DND-41 (cell line): ENCODE results near the gene DNAJC17.
A peak's percentile ranks its signal among the peaks of the same experiment; 100 is the strongest.

ENCODE experiments used
- ATAC-seq: fragments of 200-7000 bp; cut with Tn5 transposase; 3 replicates; pipeline ENCODE4 v1.9.1; 2021; ENCODE audit warnings: low read depth; ENCODE audit not compliant: insufficient read depth
- DNase-seq: peaks from one replicate; pipeline ENCODE4 v3.0.0-alpha.2; 2020
- H2AFZ ChIP-seq: 2 replicates; pipeline ENCODE4 v1.6.0; 2012; ENCODE audit warnings: low read depth, low read length
- H3K27ac ChIP-seq: 2 replicates; pipeline ENCODE4 v1.5.1; 2012; ENCODE audit warnings: low read length, inconsistent platforms
- H3K27me3 ChIP-seq: fragments of 200-600 bp; sonication (generic); 2 replicates; pipeline ENCODE4 v1.6.0; 2012; ENCODE audit warnings: low read length, mild to moderate bottlenecking, inconsistent platforms; ENCODE audit not compliant: insufficient read depth, poor library complexity
- H3K36me3 ChIP-seq: 2 replicates; pipeline ENCODE4 v1.5.1; 2012; ENCODE audit warnings: low read length, inconsistent platforms; ENCODE audit not compliant: insufficient read depth
- H3K4me1 ChIP-seq: 2 replicates; pipeline ENCODE4 v1.5.1; 2012; ENCODE audit warnings: mild to moderate bottlenecking, low read length; ENCODE audit not compliant: insufficient read depth
- H3K4me2 ChIP-seq: 2 replicates; pipeline ENCODE4 v1.6.0; 2012; ENCODE audit warnings: mild to moderate bottlenecking, moderate library complexity, low read length, inconsistent platforms; ENCODE audit not compliant: insufficient read depth
- H3K4me3 ChIP-seq, 2 experiments: fragments of 200-600 bp in 1 of 2; shearing (Covaris generic) in 1 of 2; 2 replicates each; pipeline ENCODE4 v1.5.1; 2012 to 2016; ENCODE audit warnings: inconsistent platforms in 2 of 2, low read length in 2 of 2, mild to moderate bottlenecking in 2 of 2, low read depth in 1 of 2, moderate library complexity in 1 of 2
- H3K79me2 ChIP-seq: 2 replicates; pipeline ENCODE4 v1.6.0; 2012; ENCODE audit warnings: low read length, inconsistent platforms; ENCODE audit not compliant: insufficient read depth
- H3K9ac ChIP-seq: 2 replicates; pipeline ENCODE4 v1.6.0; 2012; ENCODE audit warnings: low read depth, mild to moderate bottlenecking, inconsistent platforms, low read length, moderate library complexity
- H3K9me3 ChIP-seq: 2 replicates; pipeline ENCODE4 v1.5.1; 2012; ENCODE audit warnings: low read length, moderate library complexity, mild to moderate bottlenecking, inconsistent platforms; ENCODE audit not compliant: insufficient read depth, severe bottlenecking
- H4K20me1 ChIP-seq: 2 replicates; pipeline ENCODE4 v1.6.0; 2012; ENCODE audit warnings: low read length; ENCODE audit not compliant: insufficient read depth
- EZH2 ChIP-seq: IDR thresholded peaks from 3 replicates; pipeline ENCODE4 v1.6.1; 2012; ENCODE audit warnings: borderline replicate concordance, low read depth, mild to moderate bottlenecking, moderate library complexity, low read length, inconsistent platforms; ENCODE audit not compliant: severe bottlenecking
- TF ChIP-seq, protein P1 (sequence below): IDR thresholded peaks from 2 replicates; pipeline ENCODE4 v1.5.1; 2012; ENCODE audit warnings: borderline replicate concordance, low read length, moderate library complexity, mild to moderate bottlenecking; ENCODE audit not compliant: poor library complexity, severe bottlenecking; ENCODE audit errors: extremely low read depth

Gene DNAJC17

DNA sequence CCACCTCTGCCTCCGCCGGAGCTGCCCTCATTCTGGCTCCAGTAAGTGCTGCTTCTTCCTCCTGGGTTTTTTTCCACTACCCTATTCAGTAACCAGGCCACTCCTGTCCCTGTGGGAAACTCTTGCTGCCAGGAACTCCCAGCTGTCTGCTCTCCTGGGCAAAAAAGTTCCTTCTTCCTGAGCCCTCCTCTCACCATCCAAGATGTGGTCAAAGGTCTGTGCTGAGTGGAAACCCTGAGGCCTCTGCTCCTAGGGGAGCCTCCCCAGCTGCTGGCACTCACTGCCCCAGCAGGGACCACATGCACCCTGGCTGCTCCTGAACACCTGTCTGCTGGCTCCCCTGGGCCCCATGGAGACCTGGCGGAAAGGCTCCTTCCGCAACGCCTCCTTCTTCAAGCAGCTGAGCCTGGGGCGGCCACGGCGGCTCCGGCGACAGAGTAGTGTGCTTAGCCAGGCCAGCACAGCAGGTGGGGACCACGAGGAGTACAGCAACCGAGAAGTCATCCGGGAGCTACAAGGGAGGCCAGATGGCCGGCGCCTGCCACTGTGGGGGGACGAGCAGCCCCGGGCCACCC, 37.0 kb downstream of the DNAJC17 start:
- peaks cover 37% of the 10 kb centered on the region for H3K4me1 ChIP-seq
- H3K79me2 ChIP-seq = no peaks in the 10 kb centered on the region
- H3K27me3 ChIP-seq = no peaks in the 10 kb centered on the region
- peak overlapping the region; percentile 55 for H3K4me2 ChIP-seq
- peaks cover 8% of the 10 kb centered on the region for H4K20me1 ChIP-seq
- no peak overlapping the region for H3K4me3 ChIP-seq
- peak overlapping the region; percentile 87 for H3K27ac ChIP-seq
- DNase-seq (peak; percentile 44), ATAC-seq (no peak)
- no peaks in the 10 kb centered on the region for H3K9me3 ChIP-seq
- H2AFZ ChIP-seq = no peak overlapping the region
- H3K9ac ChIP-seq = peak overlapping the region; percentile 49; the same call in 1 of the 2 replicates
- TF ChIP-seq, protein P1, sequence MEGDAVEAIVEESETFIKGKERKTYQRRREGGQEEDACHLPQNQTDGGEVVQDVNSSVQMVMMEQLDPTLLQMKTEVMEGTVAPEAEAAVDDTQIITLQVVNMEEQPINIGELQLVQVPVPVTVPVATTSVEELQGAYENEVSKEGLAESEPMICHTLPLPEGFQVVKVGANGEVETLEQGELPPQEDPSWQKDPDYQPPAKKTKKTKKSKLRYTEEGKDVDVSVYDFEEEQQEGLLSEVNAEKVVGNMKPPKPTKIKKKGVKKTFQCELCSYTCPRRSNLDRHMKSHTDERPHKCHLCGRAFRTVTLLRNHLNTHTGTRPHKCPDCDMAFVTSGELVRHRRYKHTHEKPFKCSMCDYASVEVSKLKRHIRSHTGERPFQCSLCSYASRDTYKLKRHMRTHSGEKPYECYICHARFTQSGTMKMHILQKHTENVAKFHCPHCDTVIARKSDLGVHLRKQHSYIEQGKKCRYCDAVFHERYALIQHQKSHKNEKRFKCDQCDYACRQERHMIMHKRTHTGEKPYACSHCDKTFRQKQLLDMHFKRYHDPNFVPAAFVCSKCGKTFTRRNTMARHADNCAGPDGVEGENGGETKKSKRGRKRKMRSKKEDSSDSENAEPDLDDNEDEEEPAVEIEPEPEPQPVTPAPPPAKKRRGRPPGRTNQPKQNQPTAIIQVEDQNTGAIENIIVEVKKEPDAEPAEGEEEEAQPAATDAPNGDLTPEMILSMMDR = no peak
- TF ChIP-seq EZH2 = no peak
- peaks cover 55% of the 10 kb centered on the region for H3K36me3 ChIP-seq

DNA sequence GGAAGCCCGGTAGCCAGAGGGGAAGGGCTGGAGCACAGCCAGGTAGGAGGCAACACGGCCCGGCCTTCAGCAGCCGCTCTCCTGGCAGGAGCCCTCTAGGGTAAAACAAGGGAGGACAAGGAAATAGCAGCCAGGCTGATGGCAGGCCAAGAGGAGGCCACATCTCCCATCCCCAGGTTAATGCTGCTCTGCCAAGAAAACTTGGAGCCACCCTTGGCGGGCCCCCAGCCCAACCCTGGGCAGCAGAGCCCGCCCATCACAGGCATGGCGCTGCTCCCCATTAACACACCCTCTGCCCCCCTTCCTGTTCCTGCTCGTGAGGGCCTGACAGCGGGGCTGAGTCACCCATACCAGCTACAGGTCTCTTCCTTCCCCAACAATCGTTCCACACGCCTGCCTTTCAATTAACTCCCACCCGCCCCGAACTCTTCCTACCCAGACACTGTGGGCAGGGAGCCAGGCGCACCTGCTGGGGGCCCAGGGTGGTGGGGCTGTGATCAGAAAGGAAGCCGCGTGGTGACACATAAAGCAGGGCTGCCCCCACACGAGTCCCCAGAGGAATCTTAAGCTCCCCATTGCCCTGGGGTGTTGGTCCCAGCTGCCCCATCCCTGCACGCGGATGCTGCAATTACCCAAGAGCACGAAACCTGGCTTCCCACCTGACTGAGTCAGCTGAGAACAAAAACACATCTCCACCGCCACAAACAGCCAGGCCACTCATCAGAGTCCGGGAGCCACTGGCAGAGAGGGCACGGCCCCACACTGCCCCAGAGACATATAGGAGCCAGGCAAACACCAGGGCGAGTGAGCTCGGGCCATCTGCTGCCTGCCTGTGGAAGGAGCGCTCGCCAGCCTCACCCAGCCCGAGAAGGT, 37.8 kb downstream of the DNAJC17 start, which contains the start of gene C15orf62:
TSS of gene C15orf62 (plus strand) at position 707 of the 873 bp plus-strand sequence. CDS start 516 bp downstream, outside the sequence.
- Histone ChIP-seq H4K20me1 (peaks cover 8% of the 10 kb centered on the region), H3K27ac (peak within 1 kb of the TSS; percentile 87), H3K4me2 (peak within 1 kb of the TSS; percentile 55), H3K36me3 (peaks cover 48% of the 10 kb centered on the region), H3K9me3 (no peaks in the 10 kb centered on the region), H3K27me3 (no peaks in the 10 kb centered on the region), H3K4me3 (peak within 1 kb of the TSS in 1 of 2 experiments; percentile 45; a peak in 2 of 4 replicates), H3K9ac (peak within 1 kb of the TSS; percentile 49), H3K4me1 (peaks cover 37% of the 10 kb centered on the region), H3K79me2 (no peaks in the 10 kb centered on the region), H2AFZ (peak within 1 kb of the TSS; percentile 56)
- DNase-seq = peak; percentile 94
- TF ChIP-seq EZH2 = no peak
- TF ChIP-seq, protein P1 = no peak
- peak; percentile 87 for ATAC-seq

DNA sequence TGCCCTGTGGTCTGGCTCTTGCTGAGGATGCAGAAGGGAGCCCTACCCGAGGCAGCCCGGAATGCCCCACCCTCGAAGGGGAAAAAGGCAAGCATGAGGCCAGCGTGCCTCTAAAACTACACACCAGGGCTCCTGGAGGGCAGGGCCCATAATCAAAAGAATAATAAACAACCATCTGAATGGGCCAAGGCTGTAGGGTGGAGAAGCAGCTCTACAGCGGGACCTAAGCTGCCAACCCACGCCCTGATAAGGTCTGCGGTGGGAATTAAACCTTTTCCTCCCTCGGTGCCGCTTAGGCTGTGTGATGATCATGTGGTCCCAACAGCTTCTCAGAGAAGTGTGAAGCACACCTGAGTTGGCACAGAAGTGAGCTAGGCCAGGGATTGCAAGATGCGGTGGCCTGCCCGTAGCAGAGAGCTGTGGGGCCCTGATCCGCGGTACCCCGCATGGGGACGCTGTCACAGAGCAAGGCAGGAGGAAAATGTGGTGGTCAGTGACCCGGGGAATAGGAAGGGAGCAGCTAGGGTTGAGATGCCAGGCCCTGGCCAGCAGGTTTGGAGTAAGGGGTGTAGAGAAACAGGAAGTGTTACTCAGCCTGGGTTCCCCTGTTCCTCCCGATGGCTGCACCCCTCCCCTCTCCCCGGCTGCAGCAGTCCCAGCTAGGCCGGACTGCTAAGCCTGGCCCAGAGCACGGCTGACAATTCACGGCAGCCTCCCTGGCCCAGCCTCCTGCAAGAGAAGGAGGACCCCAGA, 38.6 kb downstream of the DNAJC17 start:
- Histone ChIP-seq H3K9me3 (no peaks in the 10 kb centered on the region), H3K27me3 (no peaks in the 10 kb centered on the region), H3K79me2 (no peaks in the 10 kb centered on the region), H3K4me1 (peaks cover 37% of the 10 kb centered on the region), H2AFZ (peak overlapping the region; percentile 56), H3K9ac (peak overlapping the region; percentile 49), H4K20me1 (peaks cover 8% of the 10 kb centered on the region), H3K36me3 (peaks cover 40% of the 10 kb centered on the region), H3K4me3 (peak overlapping the region in 1 of 2 experiments; percentile 45; a peak in 2 of 4 replicates), H3K27ac (peak overlapping the region; percentile 87), H3K4me2 (peak overlapping the region; percentile 55)
- DNase-seq (no peak), ATAC-seq (no peak)
- TF ChIP-seq, protein P1 = no peak
- TF ChIP-seq EZH2 = no peak
